HG03575 (cell line): ENCODE results near the gene SLC38A1.
"Not testable (repeated sequence)": the region's sequence is repeated elsewhere in the genome, so short reads cannot be mapped to it uniquely, and the experiment has no call there.

ENCODE experiments used
- ATAC-seq: cut with Tn5 transposase; IDR thresholded peaks from one replicate; pipeline ENCODE4 v1.9.1; 2021; ENCODE audit not compliant: unreplicated experiment, insufficient number of reproducible peaks, low FRiP score; ENCODE audit errors: extremely low read depth

SLC38A1 gene

DNA sequence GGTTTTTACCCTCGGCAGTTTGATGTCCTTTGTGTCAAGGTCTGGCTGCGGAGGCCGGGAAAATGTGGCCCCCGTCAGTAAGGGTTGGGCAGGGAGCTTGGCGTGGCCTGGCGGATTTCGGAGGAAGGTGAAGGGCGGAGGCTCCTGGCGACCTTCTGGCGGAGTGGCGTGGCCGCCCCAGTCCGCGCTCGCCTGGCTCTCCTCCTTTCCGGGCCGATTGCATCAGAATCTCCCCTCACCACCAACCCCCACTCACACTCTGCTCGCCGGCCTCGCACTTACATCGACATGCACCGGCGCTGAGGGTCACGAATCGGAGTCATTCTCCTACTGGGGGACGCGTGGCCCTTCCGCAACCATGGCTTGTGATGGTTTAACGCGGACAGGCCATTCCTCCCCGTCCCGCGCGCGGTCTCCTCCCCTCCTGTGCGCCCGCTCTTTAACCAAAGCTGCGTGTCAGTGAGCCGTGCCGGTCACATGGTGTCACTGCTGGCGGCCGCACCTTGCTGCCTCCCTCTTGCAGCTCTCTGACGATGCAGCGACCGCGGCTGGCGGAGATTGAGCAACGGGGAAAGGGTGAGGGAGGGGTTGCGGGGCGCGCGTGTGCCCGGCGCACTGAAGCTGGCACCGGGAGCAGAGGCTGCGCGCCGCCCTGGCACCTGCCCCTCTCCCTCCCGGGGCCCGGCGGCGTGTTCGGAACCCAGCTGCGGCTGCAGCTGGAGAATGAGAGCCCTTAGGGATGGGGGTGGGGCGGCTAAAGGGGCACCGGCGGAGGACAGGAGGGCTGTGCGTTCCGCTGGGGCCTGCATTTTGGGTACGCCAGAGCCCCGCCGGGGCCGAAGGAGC is at the start of gene SLC38A1:
Gene SLC38A1 (minus strand): TSS at position 461 of the 846 bp plus-strand sequence. CDS start 29,243 bp downstream, outside the sequence.
- no peak for ATAC-seq

DNA sequence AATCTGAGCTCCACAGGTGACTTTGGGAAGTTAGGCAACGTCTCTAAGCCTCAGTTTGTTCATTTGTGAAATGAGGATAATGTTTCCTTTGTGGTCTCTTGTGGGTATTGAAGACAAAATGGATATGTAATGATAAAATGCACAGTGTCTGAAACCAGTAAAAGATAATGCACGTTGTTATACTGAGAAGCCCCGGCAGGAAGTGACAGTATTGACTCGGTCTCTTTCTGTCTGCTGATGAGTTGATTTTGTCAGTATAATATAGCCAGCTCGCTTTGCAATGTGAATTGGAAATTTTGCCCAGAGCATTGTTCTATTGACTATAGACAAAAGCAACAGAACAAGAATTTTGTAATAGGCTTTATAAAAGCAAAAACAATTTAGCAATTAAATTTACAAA is 49.2 kb upstream of the SLC38A1 start:
- no peak for ATAC-seq

DNA sequence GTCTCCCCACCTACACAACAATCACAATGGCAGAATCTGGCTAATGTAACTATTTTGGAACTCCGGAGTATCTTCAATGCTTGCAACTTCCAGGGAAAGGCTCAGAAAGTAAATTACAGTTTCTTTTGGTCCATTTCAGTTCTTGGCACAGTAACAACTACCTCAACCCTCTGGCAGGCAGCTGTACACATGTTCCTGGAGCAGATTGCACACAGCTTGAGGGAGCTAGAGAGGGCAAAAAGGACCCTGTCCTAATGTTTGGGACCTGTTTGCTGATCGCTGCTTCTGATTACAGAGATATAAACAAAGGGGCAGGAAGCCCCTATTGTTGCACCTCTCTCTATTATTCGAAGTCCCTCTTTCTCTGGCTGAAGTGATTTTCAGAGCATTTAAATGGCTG is 35.2 kb upstream of the SLC38A1 start:
- ATAC-seq, result no peak

DNA sequence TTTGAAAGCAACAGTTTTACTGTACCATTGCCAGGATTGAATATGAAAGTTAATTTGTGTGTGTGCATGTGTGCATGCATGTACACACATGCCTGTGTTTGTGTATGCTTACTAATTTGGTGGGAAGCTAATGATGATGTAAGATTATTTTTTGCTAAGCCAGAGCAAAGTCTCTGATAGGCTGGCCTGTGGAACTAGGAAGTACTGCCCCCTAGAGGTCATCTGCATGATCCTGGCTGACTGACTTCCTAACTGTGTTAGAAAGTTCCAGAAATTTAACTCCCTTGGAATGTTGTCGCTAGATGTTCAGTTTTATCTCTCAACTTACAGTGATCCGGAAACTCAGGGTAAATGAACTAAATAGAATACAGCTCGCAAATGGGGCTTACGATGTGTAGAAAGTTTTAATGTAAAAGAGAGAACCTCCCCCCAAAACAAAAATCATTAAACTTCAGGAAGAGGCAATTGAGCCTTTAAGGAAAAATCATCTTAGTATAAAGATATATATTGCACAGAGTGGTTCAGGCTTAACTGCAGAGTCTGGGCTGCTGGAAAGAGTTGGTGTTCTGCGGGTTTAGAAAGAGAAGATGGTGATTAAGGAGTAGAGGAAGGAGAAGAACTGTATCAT is 34.3 kb upstream of the SLC38A1 start:
- no peak for ATAC-seq

DNA sequence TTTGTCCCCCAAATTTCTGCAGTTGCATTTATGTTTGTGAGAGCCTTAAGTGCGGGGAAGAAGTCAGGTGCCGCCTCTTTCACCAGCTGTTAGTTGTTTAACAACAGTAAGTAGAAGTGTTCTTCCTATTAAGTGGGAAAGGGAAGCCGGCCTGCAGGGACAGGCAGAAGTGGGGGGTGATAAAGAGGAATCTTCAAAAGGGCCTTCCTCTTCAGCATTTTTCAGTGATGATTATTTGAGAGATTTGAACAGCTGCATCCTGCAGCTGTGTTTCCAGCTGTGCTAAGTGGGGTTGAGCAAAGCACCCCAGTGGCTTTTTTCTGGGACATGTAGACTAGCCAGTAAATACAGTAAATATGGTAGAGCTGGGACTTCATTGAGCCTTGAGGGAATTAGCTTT is 32.1 kb upstream of the SLC38A1 start:
- no peak for ATAC-seq

DNA sequence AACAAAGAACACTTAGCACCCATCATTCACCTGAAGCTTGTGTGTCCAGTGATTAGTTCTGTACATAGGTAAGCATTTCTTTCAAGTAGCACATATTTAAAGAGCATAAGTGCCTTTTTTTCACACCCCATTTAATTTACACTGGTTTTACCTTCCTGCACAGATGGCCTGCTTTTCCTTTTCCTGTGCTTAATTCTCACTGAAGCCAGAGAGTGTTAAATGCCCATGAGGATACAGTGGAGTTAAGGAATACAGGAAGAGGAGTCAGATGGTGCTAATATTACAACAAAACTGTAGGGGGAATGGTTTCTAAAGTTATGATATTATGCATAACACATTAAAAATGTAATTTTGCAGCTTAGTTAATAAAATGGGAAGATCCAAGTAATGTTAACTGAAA is 31.0 kb upstream of the SLC38A1 start:
- ATAC-seq, result no peak

DNA sequence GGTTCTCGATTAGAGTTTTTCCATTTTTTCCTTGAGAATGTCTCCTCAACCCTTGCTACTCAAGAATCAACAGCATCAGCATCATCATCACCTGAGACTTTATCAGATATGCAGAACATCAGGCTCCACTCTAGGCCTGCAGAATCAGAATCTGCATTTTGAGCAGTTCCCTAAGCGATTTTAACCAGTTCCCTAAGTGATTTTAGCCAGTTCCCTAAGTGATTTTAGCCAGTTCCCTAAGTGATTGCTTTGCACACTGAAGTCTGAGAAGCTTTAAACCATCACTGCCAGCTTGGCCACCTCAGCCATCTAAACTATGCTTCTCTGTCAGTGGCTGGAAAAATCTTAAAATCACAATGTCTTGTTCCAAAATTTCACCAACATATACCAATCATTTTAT is 29.4 kb upstream of the SLC38A1 start:
- no peak for ATAC-seq

DNA sequence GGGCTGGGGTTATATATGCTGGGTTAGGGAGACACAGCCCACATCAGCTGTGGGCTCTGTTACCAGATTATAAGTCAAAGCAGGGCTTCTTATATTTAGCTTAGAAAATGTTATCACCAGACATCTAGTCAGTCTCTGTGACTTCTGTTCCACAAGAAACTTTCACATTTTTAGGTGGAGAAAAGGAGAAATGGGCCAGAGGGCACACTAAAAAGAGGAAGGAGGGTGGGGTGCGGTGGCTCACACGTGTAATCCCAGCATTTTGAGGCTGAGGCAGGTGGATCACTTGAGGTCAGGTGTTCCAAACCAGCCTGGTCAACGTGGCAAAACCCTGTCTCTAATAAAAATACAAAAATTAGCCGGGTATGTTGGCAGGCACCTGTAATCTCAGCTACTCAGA is 28.0 kb upstream of the SLC38A1 start:
- no peak for ATAC-seq

DNA sequence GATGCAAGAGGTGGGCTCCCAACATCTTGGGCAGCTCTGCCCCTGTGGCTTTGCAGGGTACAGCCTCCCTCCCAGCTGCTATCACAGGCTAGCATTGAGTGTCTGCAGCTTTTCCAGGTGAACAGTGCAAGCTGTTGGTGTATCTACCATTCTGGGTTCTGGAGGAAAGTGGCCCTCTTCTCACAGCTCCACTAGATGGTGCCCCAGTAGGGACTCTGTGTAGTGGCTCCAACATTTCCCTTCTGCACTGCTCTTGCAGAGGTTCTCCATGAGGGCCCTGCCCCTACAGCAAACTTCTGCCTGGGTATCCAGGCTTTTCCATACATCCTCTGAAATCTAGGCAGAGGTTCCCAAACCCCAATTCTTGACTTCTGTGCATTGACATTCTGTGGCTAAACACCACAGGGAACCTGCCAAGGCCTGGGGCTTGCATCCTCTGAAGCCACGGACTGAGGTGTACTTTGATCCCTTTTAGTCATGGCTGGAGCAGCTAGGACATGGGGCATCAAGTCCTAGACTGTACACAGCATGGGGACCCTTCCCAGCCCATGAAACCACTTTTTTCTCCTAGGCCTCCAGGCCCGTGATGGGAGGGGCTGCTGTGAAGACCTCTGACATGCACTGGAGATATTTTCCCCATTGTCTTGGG is 24.0 kb upstream of the SLC38A1 start:
- no peak for ATAC-seq

DNA sequence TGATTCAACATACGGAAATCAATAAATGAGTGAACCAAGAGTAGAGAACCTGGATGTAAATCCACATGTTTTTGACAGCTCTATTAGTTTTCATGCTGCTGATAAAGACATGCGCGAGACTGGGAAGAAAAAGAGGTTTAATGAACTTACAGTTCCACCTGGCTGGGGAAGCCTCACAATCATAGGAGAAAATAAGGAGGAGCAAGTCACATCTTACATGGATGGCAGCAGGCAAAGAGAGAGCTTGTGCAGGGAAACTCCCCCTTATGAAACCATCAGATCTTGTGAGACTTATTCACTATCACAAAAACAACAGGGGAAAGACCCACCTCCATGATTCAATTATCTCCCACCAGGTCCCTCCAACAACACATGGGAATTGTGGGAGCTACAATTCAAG is 23.1 kb upstream of the SLC38A1 start:
- ATAC-seq, result not testable (repeated sequence)

DNA sequence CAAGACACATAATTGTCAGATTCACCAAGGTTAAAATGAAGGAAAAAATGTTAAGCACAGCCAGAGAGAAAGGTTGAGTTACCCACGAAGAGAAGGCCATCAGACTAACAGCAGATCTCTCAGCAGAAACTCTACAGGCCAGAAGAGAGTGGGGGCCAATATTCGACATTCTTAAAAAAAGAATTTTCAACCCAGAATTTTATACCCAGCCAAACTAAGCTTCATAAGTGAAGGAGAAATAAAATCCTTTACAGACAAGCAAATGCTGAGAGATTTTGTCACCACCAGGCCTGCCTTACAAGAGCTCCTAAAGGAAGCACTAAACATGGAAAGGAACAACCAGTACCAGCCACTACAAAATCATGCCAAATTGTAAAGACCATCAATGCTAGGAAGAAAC is 16.3 kb upstream of the SLC38A1 start:
- not testable (repeated sequence) for ATAC-seq

DNA sequence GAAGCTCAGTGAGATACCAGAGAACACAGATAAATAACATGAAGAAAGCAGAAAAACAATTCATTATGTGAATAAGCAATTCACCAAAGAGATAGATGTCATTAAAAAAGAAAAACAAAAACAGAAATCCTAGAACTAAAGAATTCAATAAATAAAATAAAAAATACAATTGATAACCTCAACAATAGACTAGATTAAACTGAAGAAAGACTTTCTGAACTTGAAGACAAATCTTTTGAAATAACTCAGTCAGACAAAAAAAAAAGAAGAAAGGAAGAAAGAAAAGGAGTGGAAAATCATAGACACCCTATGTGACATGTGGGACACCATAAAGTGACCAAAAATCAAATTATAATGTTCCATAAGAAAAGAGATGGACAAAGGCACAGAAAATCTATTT is 14.0 kb upstream of the SLC38A1 start:
- no peak for ATAC-seq

DNA sequence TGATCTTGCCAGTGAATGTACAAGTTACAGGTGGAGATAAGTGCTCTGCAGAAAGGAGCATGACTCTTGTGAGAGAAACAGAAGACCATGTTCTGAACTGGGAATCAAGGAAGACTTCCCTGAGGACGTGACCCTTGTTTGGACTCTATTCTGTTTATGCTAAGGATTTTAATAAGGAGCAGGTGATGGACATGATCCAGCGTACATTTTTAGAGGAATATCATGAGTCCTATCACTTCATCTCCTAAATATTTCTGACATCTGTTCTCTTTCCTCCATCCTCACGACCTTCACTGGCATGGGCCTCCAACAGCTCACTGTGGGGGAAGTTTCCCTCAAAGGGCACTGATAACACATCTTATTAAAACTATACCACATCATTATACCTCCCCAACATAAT is 7.9 kb upstream of the SLC38A1 start:
- ATAC-seq, result no peak

DNA sequence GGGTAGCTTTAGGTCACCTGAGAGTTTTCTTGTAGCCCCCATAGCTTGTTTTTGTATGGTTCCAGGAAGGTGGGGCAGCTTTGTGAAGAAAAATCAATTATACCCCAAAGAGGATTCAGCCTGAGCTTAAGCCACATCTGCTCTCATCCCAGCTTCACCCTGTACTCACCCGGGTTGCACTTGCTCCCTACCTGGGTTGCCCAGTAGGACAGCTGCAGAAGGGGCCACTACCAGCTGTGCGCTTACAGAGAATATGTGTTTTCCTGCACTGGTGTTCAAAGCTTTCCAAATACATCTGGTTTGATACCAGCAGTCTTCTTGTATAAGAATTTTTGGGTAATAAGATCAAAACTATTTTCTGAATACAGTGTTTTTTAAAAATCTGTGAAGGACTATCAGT is 3.0 kb upstream of the SLC38A1 start:
- ATAC-seq, result no peak

DNA sequence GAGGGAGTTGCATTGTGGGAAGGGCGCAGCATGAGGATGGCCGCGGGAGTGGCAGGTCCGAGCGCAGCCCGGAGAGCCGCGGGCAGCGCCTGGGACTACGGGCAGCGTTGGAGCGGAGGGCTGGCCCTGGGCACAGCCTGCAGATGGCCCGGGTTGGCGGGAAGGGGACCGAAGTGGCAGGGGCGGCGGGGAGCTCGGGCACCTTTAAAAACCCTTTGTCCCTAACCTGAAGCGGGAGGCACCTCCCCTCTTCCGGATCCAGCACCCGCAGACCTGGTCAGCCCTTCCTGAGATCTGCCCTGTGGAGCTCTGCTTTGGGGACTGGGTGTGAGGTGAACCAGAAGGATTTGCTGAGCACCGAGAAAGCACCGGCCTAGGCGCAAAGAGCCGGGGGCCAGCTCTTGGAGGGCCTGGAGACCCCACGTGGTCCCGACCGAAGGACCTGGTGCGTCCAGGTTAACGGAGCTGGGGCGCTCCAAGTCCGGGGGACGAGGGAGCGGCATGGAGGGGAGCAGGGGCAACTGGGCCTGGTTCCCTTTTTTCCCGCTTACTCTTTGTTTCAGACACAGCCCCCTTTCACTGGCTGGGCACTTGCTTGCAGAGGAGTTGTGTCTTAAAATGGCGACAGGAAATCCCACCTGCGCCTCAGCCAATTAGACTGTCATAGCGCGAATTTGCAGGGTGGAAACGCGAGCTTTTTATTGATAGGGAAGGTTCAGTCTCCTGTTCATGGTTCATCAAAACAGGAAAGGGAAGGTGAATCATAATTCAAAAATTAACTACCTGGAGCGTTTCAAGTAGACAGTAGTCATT is 792 bp upstream of the SLC38A1 start:
- no peak for ATAC-seq

DNA sequence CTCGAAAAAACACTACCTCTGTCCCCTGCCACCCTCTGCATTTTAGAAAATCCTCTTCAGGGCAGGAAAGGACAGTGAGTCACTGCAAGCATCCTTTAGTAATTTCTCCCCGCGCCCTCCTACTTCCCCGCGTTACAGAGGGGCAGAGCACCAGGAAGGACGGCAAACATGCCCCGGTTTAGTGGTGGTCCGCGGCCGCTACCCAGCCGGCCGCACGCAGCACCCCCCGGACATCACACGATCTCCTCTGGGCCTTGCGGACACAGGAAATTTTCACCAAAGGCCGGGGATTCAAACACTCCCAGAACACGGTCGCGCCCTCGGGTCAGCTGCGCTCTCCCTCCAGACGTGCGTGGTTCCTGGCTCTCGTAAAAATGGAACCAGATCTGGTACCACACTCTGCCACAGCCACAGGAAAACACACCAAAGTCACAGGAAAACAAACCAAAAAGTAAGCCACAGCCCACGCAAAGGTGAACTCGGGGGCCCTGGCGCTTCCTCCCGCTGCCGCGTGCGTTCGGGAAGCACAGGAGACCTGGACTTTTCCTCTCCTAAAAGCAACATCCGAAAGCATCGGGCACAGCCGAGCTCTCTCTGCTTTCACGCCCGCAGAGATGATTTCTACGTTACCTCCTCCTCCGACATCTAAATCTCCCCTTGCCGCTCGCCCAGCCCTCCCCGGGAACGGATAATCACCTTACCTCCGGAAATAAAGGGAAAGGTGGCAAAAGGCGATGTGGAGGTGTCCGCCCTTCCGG is 839 bp downstream of the SLC38A1 start:
- no peak for ATAC-seq

DNA sequence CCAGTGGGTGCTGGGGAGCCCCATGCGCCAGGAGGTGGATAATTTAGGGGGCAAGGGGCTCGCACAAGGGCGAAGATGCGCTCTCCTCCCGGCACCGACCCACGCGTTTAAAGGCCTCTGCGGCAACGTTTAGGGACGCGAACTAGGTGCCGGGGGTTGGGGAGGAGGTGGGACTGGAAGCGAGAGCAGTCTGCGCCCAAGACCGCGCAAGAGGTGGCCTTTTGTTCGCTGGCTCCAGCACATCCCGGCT is 1.3 kb downstream of the SLC38A1 start:
- no peak for ATAC-seq

DNA sequence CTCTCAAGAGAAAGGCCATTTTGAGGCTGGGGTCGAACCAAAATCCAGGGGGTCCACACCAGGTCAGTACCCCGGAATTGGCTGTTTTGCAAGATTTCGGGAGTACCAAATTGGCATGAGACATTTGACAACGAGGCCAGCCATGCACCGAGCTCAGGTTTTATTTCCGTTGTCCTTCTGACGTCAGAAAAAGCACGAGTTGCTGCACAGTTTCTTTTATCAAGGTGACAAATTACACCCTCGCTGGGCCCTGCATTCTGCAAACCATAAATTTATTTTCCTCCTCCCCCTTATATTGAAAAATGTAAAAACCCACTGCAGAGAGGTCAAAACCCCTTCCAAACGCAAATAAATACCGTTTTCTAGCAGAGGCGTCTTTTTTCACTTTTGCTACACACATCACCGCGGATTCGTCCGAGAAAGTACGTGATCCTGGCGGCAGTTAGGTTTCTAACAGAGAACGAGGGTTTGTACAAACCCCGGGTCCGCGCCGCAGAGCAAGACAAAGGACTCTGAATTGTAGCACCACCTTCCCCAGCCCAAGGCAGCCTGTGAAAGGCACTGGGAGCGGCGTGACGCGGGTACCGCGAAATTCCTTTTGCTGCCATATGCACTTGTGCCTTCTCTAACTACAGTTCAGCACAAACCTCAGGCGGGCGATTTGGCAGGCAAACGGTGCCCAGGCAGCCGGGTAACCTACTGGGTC is 1.8 kb downstream of the SLC38A1 start:
- no peak for ATAC-seq
